Measurements from ENCODE around the gene PHKA2. TPM values are rescaled to one million over a fixed set of nuclear protein-coding genes. Genes with fewer than 3 reads are reported as not detected.

PHKA2 gene, protein sequence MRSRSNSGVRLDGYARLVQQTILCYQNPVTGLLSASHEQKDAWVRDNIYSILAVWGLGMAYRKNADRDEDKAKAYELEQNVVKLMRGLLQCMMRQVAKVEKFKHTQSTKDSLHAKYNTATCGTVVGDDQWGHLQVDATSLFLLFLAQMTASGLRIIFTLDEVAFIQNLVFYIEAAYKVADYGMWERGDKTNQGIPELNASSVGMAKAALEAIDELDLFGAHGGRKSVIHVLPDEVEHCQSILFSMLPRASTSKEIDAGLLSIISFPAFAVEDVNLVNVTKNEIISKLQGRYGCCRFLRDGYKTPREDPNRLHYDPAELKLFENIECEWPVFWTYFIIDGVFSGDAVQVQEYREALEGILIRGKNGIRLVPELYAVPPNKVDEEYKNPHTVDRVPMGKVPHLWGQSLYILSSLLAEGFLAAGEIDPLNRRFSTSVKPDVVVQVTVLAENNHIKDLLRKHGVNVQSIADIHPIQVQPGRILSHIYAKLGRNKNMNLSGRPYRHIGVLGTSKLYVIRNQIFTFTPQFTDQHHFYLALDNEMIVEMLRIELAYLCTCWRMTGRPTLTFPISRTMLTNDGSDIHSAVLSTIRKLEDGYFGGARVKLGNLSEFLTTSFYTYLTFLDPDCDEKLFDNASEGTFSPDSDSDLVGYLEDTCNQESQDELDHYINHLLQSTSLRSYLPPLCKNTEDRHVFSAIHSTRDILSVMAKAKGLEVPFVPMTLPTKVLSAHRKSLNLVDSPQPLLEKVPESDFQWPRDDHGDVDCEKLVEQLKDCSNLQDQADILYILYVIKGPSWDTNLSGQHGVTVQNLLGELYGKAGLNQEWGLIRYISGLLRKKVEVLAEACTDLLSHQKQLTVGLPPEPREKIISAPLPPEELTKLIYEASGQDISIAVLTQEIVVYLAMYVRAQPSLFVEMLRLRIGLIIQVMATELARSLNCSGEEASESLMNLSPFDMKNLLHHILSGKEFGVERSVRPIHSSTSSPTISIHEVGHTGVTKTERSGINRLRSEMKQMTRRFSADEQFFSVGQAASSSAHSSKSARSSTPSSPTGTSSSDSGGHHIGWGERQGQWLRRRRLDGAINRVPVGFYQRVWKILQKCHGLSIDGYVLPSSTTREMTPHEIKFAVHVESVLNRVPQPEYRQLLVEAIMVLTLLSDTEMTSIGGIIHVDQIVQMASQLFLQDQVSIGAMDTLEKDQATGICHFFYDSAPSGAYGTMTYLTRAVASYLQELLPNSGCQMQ
- 10 to 100 TPM; 26.8 to 46.0 (median 36.7) TPM for total RNA-seq
- polyA plus RNA-seq, result 10 to 100 TPM; 13.7 to 25.9 (median 24.1) TPM
- long read RNA-seq, donor 1, full-length matches to known transcripts, result 3 of 3 reads
- long read RNA-seq, donor 1, partial matches to known transcripts, result 0 of 3 reads
- long read RNA-seq, donor 1, other reads (novel, unspliced or antisense), result 0 of 3 reads
- long read RNA-seq, donor 2, full-length matches to known transcripts, result 2 of 2 reads
- long read RNA-seq, donor 2, partial matches to known transcripts, result 0 of 2 reads
- long read RNA-seq, donor 2, other reads (novel, unspliced or antisense), result 0 of 2 reads

DNA sequence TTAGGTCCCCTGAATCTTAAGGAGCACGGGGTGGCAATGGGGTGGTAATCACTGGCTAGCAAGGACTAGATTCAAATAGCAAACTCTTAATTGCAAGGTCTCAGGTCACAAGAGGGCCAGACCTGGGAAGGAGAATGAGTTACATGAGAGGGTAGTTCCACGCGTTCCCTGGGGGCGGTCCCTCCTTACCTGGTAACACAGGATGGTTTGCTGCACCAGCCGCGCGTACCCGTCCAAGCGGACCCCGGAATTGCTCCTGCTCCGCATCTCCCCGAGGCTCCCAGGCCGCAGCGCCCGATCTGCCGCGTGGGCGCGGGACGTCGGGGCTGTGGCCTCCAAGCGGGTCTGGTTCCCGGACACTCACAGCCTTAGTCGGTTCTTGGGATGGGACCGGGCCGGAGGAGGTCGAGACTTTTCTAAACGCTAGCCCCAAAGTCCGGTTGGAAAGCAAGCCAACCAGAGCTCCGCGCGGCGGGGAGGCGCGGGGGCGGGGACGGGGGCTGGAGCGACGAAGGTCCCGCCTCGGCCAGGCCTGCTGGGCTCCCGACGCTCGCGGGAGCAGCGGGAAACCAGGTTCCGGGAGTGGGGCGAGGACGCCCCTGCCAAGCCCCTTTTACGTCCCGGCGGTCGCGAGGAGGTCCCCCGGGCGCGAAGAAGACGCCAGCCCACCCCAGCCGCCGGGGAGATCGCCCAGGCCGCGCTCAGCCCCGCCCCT is at the start of gene PHKA2:
PHKA2 (minus strand) TSS at position 449 of the 715 bp plus-strand sequence; CDS start at position 267, 182 bp downstream.
- WGBS, 5 donors, result 0 to 35% (median 1%) methylated on average over 9 to 64 of the region's 64 CpGs
- H3K36me3 ChIP-seq, result peaks cover 0 to 7% (median 0%) of the 10 kb centered on the region in 6 donors
- H3K9me3 ChIP-seq, result no peaks in the 10 kb centered on the region
- intact Hi-C loops (cut with DNase I; ENCODE audit: low total_unique reads), result no loop called here
- peak within 1 kb of the TSS; percentile 55 to 84 (median 66) for H3K4me3 ChIP-seq
- H3K27ac ChIP-seq, result peak within 1 kb of the TSS; percentile 38 to 97 (median 92)
- peak in 1 of 3 donors; percentile 16 for TF ChIP-seq POLR2AphosphoS5 (IDR thresholded peaks at IDR 0.05)
- TF ChIP-seq, protein P1, sequence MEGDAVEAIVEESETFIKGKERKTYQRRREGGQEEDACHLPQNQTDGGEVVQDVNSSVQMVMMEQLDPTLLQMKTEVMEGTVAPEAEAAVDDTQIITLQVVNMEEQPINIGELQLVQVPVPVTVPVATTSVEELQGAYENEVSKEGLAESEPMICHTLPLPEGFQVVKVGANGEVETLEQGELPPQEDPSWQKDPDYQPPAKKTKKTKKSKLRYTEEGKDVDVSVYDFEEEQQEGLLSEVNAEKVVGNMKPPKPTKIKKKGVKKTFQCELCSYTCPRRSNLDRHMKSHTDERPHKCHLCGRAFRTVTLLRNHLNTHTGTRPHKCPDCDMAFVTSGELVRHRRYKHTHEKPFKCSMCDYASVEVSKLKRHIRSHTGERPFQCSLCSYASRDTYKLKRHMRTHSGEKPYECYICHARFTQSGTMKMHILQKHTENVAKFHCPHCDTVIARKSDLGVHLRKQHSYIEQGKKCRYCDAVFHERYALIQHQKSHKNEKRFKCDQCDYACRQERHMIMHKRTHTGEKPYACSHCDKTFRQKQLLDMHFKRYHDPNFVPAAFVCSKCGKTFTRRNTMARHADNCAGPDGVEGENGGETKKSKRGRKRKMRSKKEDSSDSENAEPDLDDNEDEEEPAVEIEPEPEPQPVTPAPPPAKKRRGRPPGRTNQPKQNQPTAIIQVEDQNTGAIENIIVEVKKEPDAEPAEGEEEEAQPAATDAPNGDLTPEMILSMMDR (IDR thresholded peaks at IDR 0.05 in 8 of 11, conservative IDR thresholded peaks at IDR 0.05 in 3 of 11), result no peak
- no peak for DNase-seq
- peaks cover 0 to 12% (median 0%) of the 10 kb centered on the region in 7 donors for H3K27me3 ChIP-seq (replicated peaks in 1 of 7)
- peaks cover 0 to 40% (median 12%) of the 10 kb centered on the region in 6 donors for H3K4me1 ChIP-seq

DNA sequence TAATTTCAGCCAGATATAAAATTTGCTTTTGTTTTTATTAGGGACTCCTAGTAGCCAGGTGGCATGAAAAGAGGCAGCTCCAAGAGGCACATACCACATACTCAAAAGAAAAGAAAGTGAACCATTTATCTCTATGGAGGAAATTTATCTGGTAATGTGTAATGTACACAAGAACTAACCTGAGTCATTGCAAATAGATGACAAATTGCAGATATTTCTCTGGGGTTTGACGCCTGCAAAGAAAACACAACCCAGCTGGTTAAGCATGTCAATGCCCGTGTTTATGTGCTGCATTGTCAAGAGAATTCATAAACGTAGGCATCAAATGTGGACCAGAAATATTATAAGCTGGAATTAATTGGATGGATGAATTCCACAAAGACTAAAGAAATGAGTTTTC is 46.9 kb upstream of the PHKA2 start:
- 81 to 92% (median 90%) methylated on average over 3 of the region's 3 CpGs for WGBS, 5 donors
- DNase-seq, result no peak
- Histone ChIP-seq H3K4me1 (no peaks in the 10 kb centered on the region), H3K36me3 (no peaks in the 10 kb centered on the region), H3K4me3 (no peak overlapping the region), H3K27me3 (replicated peaks in 1 of 7) (no peaks in the 10 kb centered on the region), H3K9me3 (no peaks in the 10 kb centered on the region), H3K27ac (no peak overlapping the region)
- intact Hi-C loops (cut with DNase I; ENCODE audit: low total_unique reads), result no loop called here
- no peak for TF ChIP-seq POLR2A (IDR thresholded peaks at IDR 0.05)
- TF ChIP-seq, protein P1 (IDR thresholded peaks at IDR 0.05 in 8 of 11, conservative IDR thresholded peaks at IDR 0.05 in 3 of 11), result no peak
- TF ChIP-seq POLR2AphosphoS5 (IDR thresholded peaks at IDR 0.05), result no peak

DNA sequence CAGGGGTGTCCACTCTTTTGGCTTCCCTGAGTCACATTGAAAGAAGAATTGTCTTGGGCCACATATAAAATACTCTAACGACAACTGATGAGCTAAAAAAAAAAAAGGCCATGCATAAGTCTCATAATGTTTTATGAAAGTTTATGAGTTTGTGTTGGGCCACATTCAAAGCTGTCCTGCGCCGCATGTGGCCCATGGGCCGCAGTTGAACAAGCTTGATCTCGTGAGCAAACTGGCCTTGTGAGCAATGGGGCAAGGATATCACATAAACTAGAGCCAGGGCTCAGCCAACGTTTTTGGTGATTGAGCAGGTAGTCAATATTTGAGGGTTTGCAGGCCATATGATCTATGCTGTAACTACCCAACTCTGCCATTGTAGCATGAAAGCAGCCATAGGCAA is 44.6 kb upstream of the PHKA2 start:
- no peak overlapping the region for H3K27ac ChIP-seq
- DNase-seq, result no peak
- H3K4me3 ChIP-seq, result no peak overlapping the region
- H3K9me3 ChIP-seq, result no peaks in the 10 kb centered on the region
- TF ChIP-seq, protein P1 (IDR thresholded peaks at IDR 0.05 in 8 of 11, conservative IDR thresholded peaks at IDR 0.05 in 3 of 11), result no peak
- TF ChIP-seq POLR2AphosphoS5 (IDR thresholded peaks at IDR 0.05) (no peak), POLR2A (IDR thresholded peaks at IDR 0.05) (no peak)
- 79 to 98% (median 94%) methylated on average over 6 of the region's 6 CpGs for WGBS, 5 donors
- intact Hi-C loops (cut with DNase I; ENCODE audit: low total_unique reads), result no loop called here
- no peaks in the 10 kb centered on the region for H3K4me1 ChIP-seq
- no peaks in the 10 kb centered on the region for H3K27me3 ChIP-seq (replicated peaks in 1 of 7)
- no peaks in the 10 kb centered on the region for H3K36me3 ChIP-seq
